ENCODE data around the gene STAT4. TPM values are rescaled to one million over a fixed set of nuclear protein-coding genes. Genes with fewer than 3 reads are reported as not detected.

The STAT4 gene
- total RNA-seq, 4 donors from 2014 or later: 1.0 to 6.6 (median 4.4) TPM

- no peaks in the 10 kb centered on the region for H3K4me1 ChIP-seq
- H3K27ac ChIP-seq: no peak overlapping the region
- no peak overlapping the region for H3K4me3 ChIP-seq (replicated peaks in 1 of 3)
- intact Hi-C loops (cut with DNase I): no loop called here
- no peaks in the 10 kb centered on the region for H3K36me3 ChIP-seq
- H3K9me3 ChIP-seq: no peaks in the 10 kb centered on the region
- WGBS, 2 donors: 87 to 88% methylated on average over 3 of the region's 3 CpGs
- H3K27me3 ChIP-seq: no peaks in the 10 kb centered on the region
- no peak for DNase-seq
- no peak for TF ChIP-seq POLR2A (IDR thresholded peaks at IDR 0.05)
- TF ChIP-seq CTCF (IDR thresholded peaks at IDR 0.05): no peak
These were observed 37.8 kb upstream of the STAT4 start for GRCh38 chr2:191188550-191189093.

- WGBS, 2 donors: 74 to 84% methylated on average over 9 of the region's 9 CpGs
- H3K4me1 ChIP-seq: no peaks in the 10 kb centered on the region
- intact Hi-C loops (cut with DNase I): no loop called here
- H3K27me3 ChIP-seq: no peaks in the 10 kb centered on the region
- TF ChIP-seq POLR2A (IDR thresholded peaks at IDR 0.05): no peak
- no peak for TF ChIP-seq CTCF (IDR thresholded peaks at IDR 0.05)
- H3K27ac ChIP-seq: no peak overlapping the region
- H3K9me3 ChIP-seq: no peaks in the 10 kb centered on the region
- H3K4me3 ChIP-seq (replicated peaks in 1 of 3): no peak overlapping the region
- no peaks in the 10 kb centered on the region for H3K36me3 ChIP-seq
- no peak for DNase-seq
These were observed 36.5 kb upstream of the STAT4 start for GRCh38 chr2:191187105-191187829.

GRCh38 chr2:191184457-191184856, 33.7 kb upstream of the STAT4 start:
- 60 to 77% methylated on average over 2 of the region's 2 CpGs for WGBS, 2 donors
- Histone ChIP-seq H3K27me3 (no peaks in the 10 kb centered on the region), H3K4me1 (no peaks in the 10 kb centered on the region), H3K9me3 (no peaks in the 10 kb centered on the region), H3K4me3 (replicated peaks in 1 of 3) (no peak overlapping the region), H3K27ac (no peak overlapping the region), H3K36me3 (no peaks in the 10 kb centered on the region)
- no peak for TF ChIP-seq POLR2A (IDR thresholded peaks at IDR 0.05)
- TF ChIP-seq CTCF (IDR thresholded peaks at IDR 0.05): no peak
- intact Hi-C loops (cut with DNase I): no loop called here
- no peak for DNase-seq

DNA sequence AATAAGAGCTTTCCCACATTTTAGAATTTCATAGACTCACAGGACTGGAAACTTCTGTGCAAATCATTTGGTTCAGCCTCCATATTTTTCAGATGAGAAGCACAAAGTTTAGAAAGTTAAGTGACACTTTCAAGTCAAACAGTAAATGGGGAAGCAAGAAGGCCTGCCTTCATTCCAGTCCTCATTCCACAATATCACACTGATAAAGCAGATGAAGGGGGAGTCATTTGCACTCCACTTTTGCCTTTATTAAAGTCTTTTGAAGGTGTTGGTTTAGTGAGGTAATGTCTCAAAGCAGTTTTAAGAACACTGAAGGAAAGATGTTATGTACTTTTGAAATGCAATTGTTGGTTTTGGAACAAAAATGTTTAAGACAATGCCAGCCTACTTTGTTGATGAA, 32.7 kb upstream of the STAT4 start:
- H3K27ac ChIP-seq: no peak overlapping the region
- H3K27me3 ChIP-seq: no peaks in the 10 kb centered on the region
- TF ChIP-seq CTCF (IDR thresholded peaks at IDR 0.05): no peak
- no peaks in the 10 kb centered on the region for H3K9me3 ChIP-seq
- no peak for DNase-seq
- no peak overlapping the region for H3K4me3 ChIP-seq (replicated peaks in 1 of 3)
- H3K36me3 ChIP-seq: no peaks in the 10 kb centered on the region
- peaks cover 0 to 9% of the 10 kb centered on the region in 2 donors for H3K4me1 ChIP-seq
- intact Hi-C loops (cut with DNase I): no loop called here

GRCh38 chr2:191183081-191183480, 32.3 kb upstream of the STAT4 start:
- no peaks in the 10 kb centered on the region for H3K36me3 ChIP-seq
- H3K4me1 ChIP-seq: peaks cover 0 to 13% of the 10 kb centered on the region in 2 donors
- intact Hi-C loops (cut with DNase I): no loop called here
- H3K27ac ChIP-seq: no peak overlapping the region
- H3K4me3 ChIP-seq (replicated peaks in 1 of 3): no peak overlapping the region
- TF ChIP-seq POLR2A (IDR thresholded peaks at IDR 0.05) (no peak), CTCF (IDR thresholded peaks at IDR 0.05) (no peak)
- no peaks in the 10 kb centered on the region for H3K27me3 ChIP-seq
- H3K9me3 ChIP-seq: no peaks in the 10 kb centered on the region
- 93 to 95% methylated on average over 2 of the region's 2 CpGs for WGBS, 2 donors
- no peak for DNase-seq

Measured in thyroid gland (tissue), 4 donors.